Islet of Langerhans (tissue), 1 donor: ENCODE results near the gene ADD1.
A peak's percentile ranks its signal among the peaks of the same experiment; 100 is the strongest.

Source experiments
- FAIRE-seq: peaks from one replicate; lab custom pipeline; 2011; peaks lifted over from hg19 to GRCh38; lab: Jason Lieb, UNC

ADD1 gene

GRCh38 chr4:2860391-2861348, 17.0 kb downstream of the ADD1 start:
- no peak for FAIRE-seq

- no peak for FAIRE-seq
Observed at GRCh38 chr4:2861631-2862436, 18.2 kb downstream of the ADD1 start.

GRCh38 chr4:2862528-2862927, 18.9 kb downstream of the ADD1 start:
- no peak for FAIRE-seq

GRCh38 chr4:2863649-2864048, 20.0 kb downstream of the ADD1 start:
- FAIRE-seq: no peak

- FAIRE-seq: no peak
Observed at GRCh38 chr4:2865196-2865780, 21.6 kb downstream of the ADD1 start.

- FAIRE-seq: no peak
Observed at GRCh38 chr4:2866160-2866861, 22.7 kb downstream of the ADD1 start.

- FAIRE-seq: no peak
Observed at GRCh38 chr4:2866891-2867290, 23.2 kb downstream of the ADD1 start.

- FAIRE-seq: no peak
Observed at GRCh38 chr4:2867758-2868491, 24.3 kb downstream of the ADD1 start.

- no peak for FAIRE-seq
Observed at GRCh38 chr4:2868877-2869487, 25.3 kb downstream of the ADD1 start.

GRCh38 chr4:2869659-2870058, 26.0 kb downstream of the ADD1 start:
- no peak for FAIRE-seq

- FAIRE-seq: peak; percentile 72
Observed at GRCh38 chr4:2870082-2870481, 26.4 kb downstream of the ADD1 start.

GRCh38 chr4:2871466-2871865, 27.8 kb downstream of the ADD1 start:
- FAIRE-seq: no peak

- no peak for FAIRE-seq
Observed at GRCh38 chr4:2871911-2872310, 28.3 kb downstream of the ADD1 start.

GRCh38 chr4:2873329-2873728, 29.7 kb downstream of the ADD1 start:
- no peak for FAIRE-seq

GRCh38 chr4:2874861-2875260, 31.2 kb downstream of the ADD1 start:
- FAIRE-seq: no peak

- FAIRE-seq: no peak
Observed at GRCh38 chr4:2875556-2875955, 31.9 kb downstream of the ADD1 start.

- no peak for FAIRE-seq
Observed at GRCh38 chr4:2878346-2878745, 34.7 kb downstream of the ADD1 start.

GRCh38 chr4:2879026-2879425, 35.4 kb downstream of the ADD1 start:
- no peak for FAIRE-seq

GRCh38 chr4:2881431-2881830, 37.8 kb downstream of the ADD1 start:
- no peak for FAIRE-seq

GRCh38 chr4:2882341-2882740, 38.7 kb downstream of the ADD1 start:
- FAIRE-seq: no peak

GRCh38 chr4:2886161-2886560, 42.5 kb downstream of the ADD1 start:
- no peak for FAIRE-seq
